ENCODE data around the gene TPCN2.

Gene TPCN2

GRCh38 chr11:69111624-69112542, 63.2 kb downstream of the TPCN2 start:
- in situ Hi-C loops (cut with HindIII; ENCODE audit: low sequenced_read_pairs), result loop anchor here (25.0 kb wide), 1 partner anchor 550 kb away; no protein-coding TSS in a partner anchor
- no peak for DNase-seq (ENCODE audit: low read depth, low spot score)
- no peak for TF ChIP-seq CTCF (IDR thresholded peaks at IDR 0.05; ENCODE audit: low read depth, low read length)
- no peak overlapping the region for H3K4me3 ChIP-seq (ENCODE audit: low read depth, low read length)

- in situ Hi-C loops (cut with HindIII; ENCODE audit: low sequenced_read_pairs), result loop anchor here (25.0 kb wide), 1 partner anchor 549 kb away; no protein-coding TSS in a partner anchor
- DNase-seq (ENCODE audit: low read depth, low spot score), result no peak
- no peak for TF ChIP-seq CTCF (IDR thresholded peaks at IDR 0.05; ENCODE audit: low read depth, low read length)
- H3K4me3 ChIP-seq (ENCODE audit: low read depth, low read length), result no peak overlapping the region
Observed at GRCh38 chr11:69113226-69113625, 64.5 kb downstream of the TPCN2 start.

GRCh38 chr11:69113646-69114340, 65.1 kb downstream of the TPCN2 start:
- DNase-seq (ENCODE audit: low read depth, low spot score), result no peak
- TF ChIP-seq CTCF (IDR thresholded peaks at IDR 0.05; ENCODE audit: low read depth, low read length), result no peak
- H3K4me3 ChIP-seq (ENCODE audit: low read depth, low read length), result no peak overlapping the region
- in situ Hi-C loops (cut with HindIII; ENCODE audit: low sequenced_read_pairs), result loop anchor here (25.0 kb wide), 1 partner anchor 549 kb away; no protein-coding TSS in a partner anchor

GRCh38 chr11:69114362-69114761, 65.6 kb downstream of the TPCN2 start:
- DNase-seq (ENCODE audit: low read depth, low spot score), result no peak
- TF ChIP-seq CTCF (IDR thresholded peaks at IDR 0.05; ENCODE audit: low read depth, low read length), result no peak
- in situ Hi-C loops (cut with HindIII; ENCODE audit: low sequenced_read_pairs), result loop anchor here (25.0 kb wide), 1 partner anchor 548 kb away; no protein-coding TSS in a partner anchor
- no peak overlapping the region for H3K4me3 ChIP-seq (ENCODE audit: low read depth, low read length)

- DNase-seq (ENCODE audit: low read depth, low spot score), result no peak
- no peak for TF ChIP-seq CTCF (IDR thresholded peaks at IDR 0.05; ENCODE audit: low read depth, low read length)
- H3K4me3 ChIP-seq (ENCODE audit: low read depth, low read length), result no peak overlapping the region
- in situ Hi-C loops (cut with HindIII; ENCODE audit: low sequenced_read_pairs), result loop anchor here (25.0 kb wide), 1 partner anchor 547 kb away; no protein-coding TSS in a partner anchor
Observed at GRCh38 chr11:69114811-69115523, 66.2 kb downstream of the TPCN2 start.

All from astrocyte of the spinal cord (primary cell).